ENCODE data around the gene PCK1.

DNA sequence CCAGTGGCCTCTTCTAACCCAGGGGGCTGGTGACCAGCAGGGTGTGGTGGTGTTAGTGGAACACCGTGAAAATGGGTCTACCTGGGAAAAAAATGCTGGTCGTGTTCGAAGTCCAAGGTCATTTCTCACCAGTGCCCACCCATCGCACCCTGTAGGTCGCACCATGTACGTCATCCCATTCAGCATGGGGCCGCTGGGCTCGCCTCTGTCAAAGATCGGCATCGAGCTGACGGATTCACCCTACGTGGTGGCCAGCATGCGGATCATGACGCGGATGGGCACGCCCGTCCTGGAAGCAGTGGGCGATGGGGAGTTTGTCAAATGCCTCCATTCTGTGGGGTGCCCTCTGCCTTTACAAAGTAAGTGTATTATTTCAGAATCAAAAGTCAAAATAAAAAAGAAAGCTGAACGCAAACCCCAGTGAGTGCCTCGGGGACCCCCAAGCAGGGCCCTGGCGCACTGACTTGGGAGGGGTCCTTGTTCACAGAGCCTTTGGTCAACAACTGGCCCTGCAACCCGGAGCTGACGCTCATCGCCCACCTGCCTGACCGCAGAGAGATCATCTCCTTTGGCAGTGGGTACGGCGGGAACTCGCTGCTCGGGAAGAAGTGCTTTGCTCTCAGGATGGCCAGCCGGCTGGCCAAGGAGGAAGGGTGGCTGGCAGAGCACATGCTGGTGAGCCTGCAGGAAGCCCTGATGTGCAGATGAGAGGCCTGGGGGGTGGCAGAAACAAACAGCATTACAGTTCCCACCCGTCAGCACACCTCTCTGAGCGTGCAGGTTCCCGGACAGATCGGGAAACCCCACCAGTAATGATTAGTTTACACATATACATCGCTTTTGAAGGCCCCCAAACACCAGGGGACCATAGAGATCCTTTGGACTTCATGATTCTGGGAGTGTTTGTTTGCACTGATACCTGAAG, 1.9 kb downstream of the PCK1 start:
- TF ChIP-seq, protein P1, sequence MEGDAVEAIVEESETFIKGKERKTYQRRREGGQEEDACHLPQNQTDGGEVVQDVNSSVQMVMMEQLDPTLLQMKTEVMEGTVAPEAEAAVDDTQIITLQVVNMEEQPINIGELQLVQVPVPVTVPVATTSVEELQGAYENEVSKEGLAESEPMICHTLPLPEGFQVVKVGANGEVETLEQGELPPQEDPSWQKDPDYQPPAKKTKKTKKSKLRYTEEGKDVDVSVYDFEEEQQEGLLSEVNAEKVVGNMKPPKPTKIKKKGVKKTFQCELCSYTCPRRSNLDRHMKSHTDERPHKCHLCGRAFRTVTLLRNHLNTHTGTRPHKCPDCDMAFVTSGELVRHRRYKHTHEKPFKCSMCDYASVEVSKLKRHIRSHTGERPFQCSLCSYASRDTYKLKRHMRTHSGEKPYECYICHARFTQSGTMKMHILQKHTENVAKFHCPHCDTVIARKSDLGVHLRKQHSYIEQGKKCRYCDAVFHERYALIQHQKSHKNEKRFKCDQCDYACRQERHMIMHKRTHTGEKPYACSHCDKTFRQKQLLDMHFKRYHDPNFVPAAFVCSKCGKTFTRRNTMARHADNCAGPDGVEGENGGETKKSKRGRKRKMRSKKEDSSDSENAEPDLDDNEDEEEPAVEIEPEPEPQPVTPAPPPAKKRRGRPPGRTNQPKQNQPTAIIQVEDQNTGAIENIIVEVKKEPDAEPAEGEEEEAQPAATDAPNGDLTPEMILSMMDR (conservative IDR thresholded peaks at IDR 0.05; ENCODE audit: low read depth, low read length), result no peak
- TF ChIP-seq EZH2 (IDR thresholded peaks at IDR 0.05; ENCODE audit: low read length, unreplicated experiment), result no peak
